K562 (cell line): ENCODE measurements around the gene CARD11. TPM values are rescaled to one million over a fixed set of nuclear protein-coding genes. Genes with fewer than 3 reads are reported as not detected.

Experiments used
- ATAC-seq: fragments of 200-7000 bp; cut with Tn5 transposase; 3 replicates; pipeline ENCODE4 v1.9.1; 2020; ENCODE audit warnings: moderate library complexity
- BruUV-seq: library from RNA; stranded (reverse); fragments of 400-500 nt; replicated peaks from 2 replicates; lab custom pipeline; 2021; lab: Mats Ljungman, UMichigan
- CTCF ChIA-PET: fragments of 300-600 bp; formaldehyde crosslinking; extraction: SDS; loops from one replicate; lab custom pipeline; 2021; ENCODE audit warnings: low intra/inter-chr PET ratio; lab: Yijun Ruan, JAX
- POLR2A ChIA-PET: fragments of 300-600, 350-650 bp; sonication (Branson Sonifier 250); formaldehyde crosslinking; extraction: SDS; loops from one replicate; lab custom pipeline; 2021; ENCODE audit warnings: antibody characterized with exemption, inconsistent platforms; lab: Yijun Ruan, JAX
- DNase-seq, 4 experiments: peaks; one replicate each; pipeline versions ENCODE4 v3.0.0 to v3.0.0-alpha.2; 2011 to 2018; ENCODE audit warnings: low spot score in 3 of 4, mixed read lengths in 3 of 4; ENCODE audit errors: extremely low read depth in 1 of 4
- FAIRE-seq: peaks from 2 replicates; lab custom pipeline; 2011; peaks lifted over from hg19 to GRCh38; lab: Jason Lieb, UNC
- H2AFZ ChIP-seq: 2 replicates; pipeline ENCODE4 v1.6.0; 2011; ENCODE audit warnings: low read depth, low read length, control low read depth, inconsistent platforms
- H3K27ac ChIP-seq: fragments of 200-600 bp; 3 replicates; pipeline ENCODE4 v1.8.0; 2011; ENCODE audit warnings: low read depth, mild to moderate bottlenecking, control low read depth, inconsistent platforms, low read length, moderate library complexity, mixed read lengths; ENCODE audit errors: extremely low read depth
- H3K27me3 ChIP-seq, 2 experiments: fragments of 300-600 bp in 1 of 2; 2 replicates in 1 of 2; 3 replicates in 1 of 2; pipeline versions ENCODE4 v1.6.0 to v1.8.0; 2011; ENCODE audit warnings: inconsistent platforms in 2 of 2, low read length in 2 of 2, mild to moderate bottlenecking in 1 of 2, mixed read lengths in 1 of 2, moderate library complexity in 1 of 2; ENCODE audit not compliant: control insufficient read depth in 2 of 2, insufficient read depth in 2 of 2
- H3K36me3 ChIP-seq: fragments of 300-600 bp; 3 replicates; pipeline ENCODE4 v1.8.0; 2011; ENCODE audit warnings: mild to moderate bottlenecking, low read length, inconsistent platforms; ENCODE audit not compliant: control insufficient read depth, insufficient read depth
- H3K4me1 ChIP-seq, 2 experiments: fragments of 200-600 bp in 1 of 2; replicated peaks in 1 of 2; 2 replicates in 1 of 2; 3 replicates in 1 of 2; pipeline versions ENCODE4 v1.5.1 to v1.8.0; 2011; ENCODE audit warnings: inconsistent platforms in 2 of 2, low read length in 2 of 2, mild to moderate bottlenecking in 1 of 2, mixed read lengths in 1 of 2, moderate library complexity in 1 of 2; ENCODE audit not compliant: control insufficient read depth in 2 of 2, insufficient read depth in 2 of 2
- H3K4me2 ChIP-seq: 2 replicates; pipeline ENCODE4 v1.6.1; 2011; ENCODE audit warnings: low read length, control low read depth, inconsistent platforms, mixed read lengths; ENCODE audit not compliant: insufficient read depth
- H3K4me3 ChIP-seq: fragments of 200-600 bp; sonication (generic), shearing (Covaris generic); 2 replicates; pipeline ENCODE4 v1.5.1; 2016; ENCODE audit warnings: control low read depth, inconsistent platforms
- H3K79me2 ChIP-seq: fragments of 200-600 bp; 3 replicates; pipeline ENCODE4 v1.8.0; 2011; ENCODE audit warnings: low read length, inconsistent platforms; ENCODE audit not compliant: control insufficient read depth, insufficient read depth
- H3K9ac ChIP-seq, 2 experiments: 2 replicates each; pipeline versions ENCODE4 v1.6.0 to v1.6.1; 2011; ENCODE audit warnings: low read depth in 2 of 2, low read length in 2 of 2, control low read depth in 1 of 2, inconsistent platforms in 1 of 2, mild to moderate bottlenecking in 1 of 2, mixed read lengths in 1 of 2; ENCODE audit not compliant: insufficient read depth in 1 of 2
- H3K9me1 ChIP-seq: one replicate; pipeline ENCODE4 v1.6.0; 2011; ENCODE audit warnings: inconsistent platforms, mild to moderate bottlenecking, low read length, moderate library complexity; ENCODE audit not compliant: control insufficient read depth, insufficient read depth
- H3K9me3 ChIP-seq: replicated peaks from 2 replicates; pipeline ENCODE4 v1.5.1; 2011; ENCODE audit warnings: low read depth, low read length, inconsistent platforms; ENCODE audit not compliant: control insufficient read depth, insufficient read depth
- H4K20me1 ChIP-seq: replicated peaks from 2 replicates; pipeline ENCODE4 v1.6.1; 2011; ENCODE audit warnings: low read length, inconsistent platforms, mixed read lengths; ENCODE audit not compliant: control insufficient read depth, insufficient read depth
- BCOR ChIP-seq: fragments of 450-650 bp; IDR thresholded peaks from 2 replicates; pipeline ENCODE4 v1.6.1; 2016
- CBX3 ChIP-seq, 2 experiments: IDR thresholded peaks; 1 replicate in 1 of 2; 2 replicates in 1 of 2; pipeline ENCODE4 v1.6.1; 2012; ENCODE audit warnings: inconsistent platforms in 2 of 2, low read length in 2 of 2, borderline replicate concordance in 1 of 2, control low read depth in 1 of 2
- CTCF ChIP-seq, 3 experiments: IDR thresholded peaks in 2 of 3; conservative IDR thresholded peaks in 1 of 3; 2 replicates each; pipeline ENCODE4 v1.5.1; 2011 to 2012; ENCODE audit warnings: low read length in 3 of 3, mild to moderate bottlenecking in 3 of 3, control low read depth in 2 of 3, improper control_type of control experiment in 1 of 3, inconsistent platforms in 1 of 3, low read depth in 1 of 3, mixed read lengths in 1 of 3, moderate library complexity in 1 of 3; ENCODE audit not compliant: insufficient read depth in 2 of 3
- DIDO1 ChIP-seq: fragments of 450-650 bp; IDR thresholded peaks from 2 replicates; pipeline ENCODE4 v1.6.1; 2016; ENCODE audit warnings: low read depth, missing biosample characterization, missing genetic modification characterization
- ESRRA ChIP-seq: fragments of 450-650 bp; IDR thresholded peaks from 2 replicates; pipeline ENCODE4 v1.6.1; 2014; ENCODE audit warnings: low read depth, mild to moderate bottlenecking, moderate library complexity, borderline replicate concordance
- HDAC2 ChIP-seq: fragments of 450-650 bp; IDR thresholded peaks from 2 replicates; pipeline ENCODE4 v1.6.1; 2016; ENCODE audit warnings: mild to moderate bottlenecking
- HDAC8 ChIP-seq: fragments of 450-650 bp; IDR thresholded peaks from 2 replicates; pipeline ENCODE4 v1.6.1; 2016; ENCODE audit warnings: mild to moderate bottlenecking, missing genetic modification characterization, moderate library complexity, missing compliant biosample characterization
- MAFF ChIP-seq: IDR thresholded peaks from 2 replicates; pipeline ENCODE4 v1.6.1; 2012; ENCODE audit warnings: low read length, improper control_type of control experiment
- NCOR1 ChIP-seq: fragments of 450-650 bp; IDR thresholded peaks from 2 replicates; pipeline ENCODE4 v1.6.1; 2016; ENCODE audit warnings: mild to moderate bottlenecking, moderate library complexity
- SETDB1 ChIP-seq: IDR thresholded peaks from one replicate; pipeline ENCODE4 v1.6.1; 2012; ENCODE audit warnings: low read length, control low read depth, inconsistent platforms
- SMARCA4 ChIP-seq: fragments of 450-650 bp; IDR thresholded peaks from 2 replicates; pipeline ENCODE4 v1.6.1; 2016
- SRF ChIP-seq, 2 experiments: fragments of 250-450, 450-650 bp in 1 of 2; sonication (Bioruptor Pico) in 1 of 2; sonication (generic) in 1 of 2; formaldehyde crosslinking; IDR thresholded peaks; 2 replicates each; pipeline versions ENCODE4 v1.5.0 to v1.5.1; 2020 to 2022; ENCODE audit warnings: mild to moderate bottlenecking in 1 of 2, missing genetic modification reagents in 1 of 2
- SRSF1 ChIP-seq: fragments of 200-400 bp; formaldehyde crosslinking; IDR thresholded peaks from 2 replicates; pipeline ENCODE4 v1.6.1; 2017; ENCODE audit warnings: mild to moderate bottlenecking, low read depth, low read length, moderate library complexity
- ZNF586 ChIP-seq: fragments of 450-650 bp; formaldehyde crosslinking; conservative IDR thresholded peaks from 2 replicates; pipeline ENCODE4 v1.4.0; 2020; ENCODE audit warnings: mild to moderate bottlenecking, moderate library complexity
- WGBS: fragments of 100-300 bp; shearing (Covaris generic); methylation state at CpG from one replicate; pipeline ENCODE4 v1.1.6; 2016; ENCODE audit warnings: low coverage, mixed read lengths; ENCODE audit not compliant: insufficient coverage; ENCODE audit errors: missing lambda C conversion rate; 5-methylcytosine and 5-hydroxymethylcytosine counted together
- in situ Hi-C: fragments of 300-500 bp; cut with MboI; formaldehyde crosslinking; loops from 4 replicates; pipeline ENCODE4 v1.15.0; 2018; ENCODE audit warnings: inconsistent platforms, mixed read lengths
- intact Hi-C: fragments of 100-400 bp; cut with micrococcal nuclease; formaldehyde crosslinking; loops from 2 replicates; pipeline ENCODE4 v1.14.2; 2022
- polyA plus RNA-seq, 8 experiments: library from polyadenylated mRNA; depleted of rRNA in 4 of 8; stranded (reverse) in 5 of 8; unstranded in 3 of 8; fragments of >200 nt; fragmentation: Nextera tagmentation in 2 of 8; fragmentation: Illumina TruSeq in 1 of 8; extraction: Ambion mirVana in 2 of 8; extraction: Trizol in 1 of 8; gene quantifications; 2 replicates each; pipeline versions ENCODE4 v1.2.1 to v1.2.3, GENCODE V29; 2011 to 2014; ENCODE audit warnings: inconsistent platforms in 1 of 8, missing spikeins in 1 of 8
- total RNA-seq, 7 experiments: library from RNA; depleted of rRNA in 6 of 7; stranded (reverse); fragments of >200 nt in 6 of 7; fragmentation: Illumina TruSeq in 2 of 7; extraction: Trizol in 2 of 7; gene quantifications; 2 replicates each; pipeline versions ENCODE4 v1.2.1 to v1.2.3, GENCODE V29; 2011 to 2021; ENCODE audit warnings: low replicate concordance in 1 of 7
- TF ChIP-seq, protein P1 (sequence below), 2 experiments: IDR thresholded peaks in 1 of 2; conservative IDR thresholded peaks in 1 of 2; 2 replicates each; pipeline ENCODE4 v1.6.1; 2016; ENCODE audit warnings: low read depth in 2 of 2, mild to moderate bottlenecking in 1 of 2, missing compliant biosample characterization in 1 of 2, missing genetic modification characterization in 1 of 2, moderate library complexity in 1 of 2
- TF ChIP-seq, protein P2 (sequence below): fragments of 250-450 bp; sonication (Bioruptor Pico); IDR thresholded peaks from 2 replicates; pipeline ENCODE4 v1.5.0; 2021

CARD11 gene
- total and polyA plus RNA-seq, 9 of the 15 experiments (the other 6 are each of a cell fraction or from before 2014, with no cell fraction given): 0.07 to 12.8 (median 5.7) TPM

GRCh38 chr7:2982401-2982800 lies 61.3 kb downstream of the CARD11 start:
- FAIRE-seq (no peak), DNase-seq (no peak), ATAC-seq (no peak)
- no peaks in the 10 kb centered on the region for H3K79me2 ChIP-seq
- H2AFZ ChIP-seq: no peak overlapping the region
- in situ Hi-C loops (no loop called here), intact Hi-C loops (no loop called here)
- no peaks in the 10 kb centered on the region for H3K9me3 ChIP-seq
- H3K9ac ChIP-seq: no peak overlapping the region
- POLR2A ChIA-PET: interaction anchor here (1.3 kb wide), 1 partner anchor 8 kb away, joined by 4 read pairs; no protein-coding TSS in a partner anchor
- WGBS: 77% methylated on average over 10 of the region's 11 CpGs
- no peak overlapping the region for H3K4me2 ChIP-seq
- H3K27ac ChIP-seq: no peak overlapping the region
- no peaks in the 10 kb centered on the region for H3K36me3 ChIP-seq
- no TSS peak for BruUV-seq
- no peaks in the 10 kb centered on the region for H3K9me1 ChIP-seq
- H3K4me3 ChIP-seq: no peak overlapping the region
- CTCF ChIA-PET: no interaction called here
- H4K20me1 ChIP-seq: no peaks in the 10 kb centered on the region
- no peaks in the 10 kb centered on the region for H3K27me3 ChIP-seq
- peaks cover 0 to 16% of the 10 kb centered on the region in 2 experiments; a peak in 2 of 5 replicates for H3K4me1 ChIP-seq
- TF ChIP-seq DIDO1 (tag) (no peak), SETDB1 (no peak), CBX3 (IDR thresholded peaks at IDR 0.05; ENCODE audit: borderline replicate concordance in 1 of 2, low read length in 2 of 2) (no peak), HDAC2 (no peak), SMARCA4 (no peak), SRF (CRISPR knock-in tag; IDR thresholded peaks at IDR 0.05) (no peak), HDAC8 (tag) (no peak), ZNF586 (CRISPR knock-in tag) (no peak), SRSF1 (no peak), MAFF (no peak), BCOR (no peak), NCOR1 (no peak), CTCF (IDR thresholded peaks at IDR 0.05 in 2 of 3, conservative IDR thresholded peaks at IDR 0.05 in 1 of 3; ENCODE audit: insufficient read depth in 2 of 3, low read depth in 1 of 3, low read length in 3 of 3) (no peak), ESRRA (no peak)
- TF ChIP-seq, protein P1, sequence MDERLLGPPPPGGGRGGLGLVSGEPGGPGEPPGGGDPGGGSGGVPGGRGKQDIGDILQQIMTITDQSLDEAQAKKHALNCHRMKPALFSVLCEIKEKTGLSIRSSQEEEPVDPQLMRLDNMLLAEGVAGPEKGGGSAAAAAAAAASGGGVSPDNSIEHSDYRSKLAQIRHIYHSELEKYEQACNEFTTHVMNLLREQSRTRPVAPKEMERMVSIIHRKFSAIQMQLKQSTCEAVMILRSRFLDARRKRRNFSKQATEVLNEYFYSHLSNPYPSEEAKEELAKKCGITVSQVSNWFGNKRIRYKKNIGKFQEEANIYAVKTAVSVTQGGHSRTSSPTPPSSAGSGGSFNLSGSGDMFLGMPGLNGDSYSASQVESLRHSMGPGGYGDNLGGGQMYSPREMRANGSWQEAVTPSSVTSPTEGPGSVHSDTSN (CRISPR knock-in tag; IDR thresholded peaks at IDR 0.05; ENCODE audit: low read depth): no peak
- TF ChIP-seq, protein P1 (tag; conservative IDR thresholded peaks at IDR 0.05; ENCODE audit: low read depth): no peak
- TF ChIP-seq, protein P2, sequence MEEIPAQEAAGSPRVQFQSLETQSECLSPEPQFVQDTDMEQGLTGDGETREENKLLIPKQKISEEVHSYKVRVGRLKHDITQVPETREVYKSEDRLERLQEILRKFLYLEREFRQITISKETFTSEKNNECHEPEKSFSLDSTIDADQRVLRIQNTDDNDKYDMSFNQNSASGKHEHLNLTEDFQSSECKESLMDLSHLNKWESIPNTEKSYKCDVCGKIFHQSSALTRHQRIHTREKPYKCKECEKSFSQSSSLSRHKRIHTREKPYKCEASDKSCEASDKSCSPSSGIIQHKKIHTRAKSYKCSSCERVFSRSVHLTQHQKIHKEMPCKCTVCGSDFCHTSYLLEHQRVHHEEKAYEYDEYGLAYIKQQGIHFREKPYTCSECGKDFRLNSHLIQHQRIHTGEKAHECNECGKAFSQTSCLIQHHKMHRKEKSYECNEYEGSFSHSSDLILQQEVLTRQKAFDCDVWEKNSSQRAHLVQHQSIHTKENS (CRISPR knock-in tag): no peak
